Measurements from ENCODE around the gene LRP11.
"Not testable (repeated sequence)": the region's sequence is repeated elsewhere in the genome, so short reads cannot be mapped to it uniquely, and the experiment has no call there.

LRP11 gene

GRCh38 chr6:149846321-149846720 lies 17.8 kb downstream of the LRP11 start:
- no peak for DNase-seq

- no peak for DNase-seq
Measured at GRCh38 chr6:149845549-149845948, 18.6 kb downstream of the LRP11 start.

DNA sequence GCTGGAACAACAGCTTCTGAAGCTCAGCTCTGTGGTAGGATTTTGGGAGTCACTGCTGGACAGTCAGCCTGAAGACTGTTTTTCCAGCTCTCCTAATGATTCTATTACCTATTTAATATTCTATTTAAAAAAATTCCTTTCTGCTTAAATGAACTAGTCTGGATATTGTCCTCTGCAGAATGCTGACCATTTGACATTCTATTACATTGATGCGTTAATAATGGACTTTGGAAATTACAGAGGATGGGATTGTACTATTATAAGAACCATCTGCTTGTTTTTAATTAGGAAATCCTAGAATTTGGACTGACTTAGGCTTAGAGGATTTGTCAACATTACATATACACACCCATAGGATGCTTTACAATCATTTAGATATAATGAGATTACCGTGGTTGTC lies 19.7 kb downstream of the LRP11 start:
- no peak for DNase-seq

- DNase-seq, result not testable (repeated sequence)
Measured at GRCh38 chr6:149844036-149844435, 20.1 kb downstream of the LRP11 start.

DNA sequence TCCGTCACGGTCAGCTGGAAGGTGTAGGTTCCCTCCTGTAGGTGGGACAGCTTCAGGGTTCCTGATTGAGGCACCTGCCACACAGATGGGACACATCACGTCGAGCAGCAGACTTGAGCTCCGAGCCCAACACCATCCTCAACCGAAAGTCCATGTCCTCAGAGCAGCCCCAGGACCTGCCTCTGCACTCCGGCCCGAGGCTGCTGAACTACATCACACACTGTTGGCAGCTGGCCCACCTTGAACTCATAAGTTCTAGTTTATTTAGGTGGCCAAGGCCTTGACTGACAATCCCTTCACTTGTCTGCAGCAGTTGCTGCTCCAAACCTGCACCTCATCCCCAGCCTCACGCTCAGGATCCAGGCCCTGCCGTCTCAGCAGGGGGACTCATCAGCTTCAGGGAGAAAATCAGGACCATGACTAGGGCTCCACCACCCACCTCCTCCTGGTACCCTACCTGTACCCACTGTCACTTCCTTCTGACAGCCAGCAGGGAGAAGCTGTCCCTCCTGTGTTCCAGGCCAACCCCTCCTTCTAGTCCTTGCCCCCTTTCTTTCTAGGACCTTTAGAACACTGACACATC lies 21.0 kb downstream of the LRP11 start:
- no peak for DNase-seq

DNA sequence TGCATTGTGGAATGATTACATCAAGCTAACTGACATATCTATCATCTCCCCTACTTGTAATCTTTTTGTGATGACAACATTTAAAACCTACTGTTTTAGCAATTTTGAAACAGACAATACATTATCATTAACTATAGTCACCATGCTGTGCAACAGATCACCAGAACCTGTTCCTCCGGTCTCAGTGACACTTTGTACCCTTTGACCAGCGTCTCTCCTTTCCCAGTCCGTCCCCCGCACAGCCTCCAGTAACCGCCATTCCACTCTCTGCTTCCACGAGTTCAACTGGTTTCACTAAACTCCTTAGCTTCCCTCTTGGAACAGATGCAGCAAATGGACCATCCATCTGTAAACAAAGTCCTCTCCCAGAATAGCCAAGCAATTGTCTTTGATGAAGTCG lies 21.8 kb downstream of the LRP11 start:
- DNase-seq, result no peak

DNA sequence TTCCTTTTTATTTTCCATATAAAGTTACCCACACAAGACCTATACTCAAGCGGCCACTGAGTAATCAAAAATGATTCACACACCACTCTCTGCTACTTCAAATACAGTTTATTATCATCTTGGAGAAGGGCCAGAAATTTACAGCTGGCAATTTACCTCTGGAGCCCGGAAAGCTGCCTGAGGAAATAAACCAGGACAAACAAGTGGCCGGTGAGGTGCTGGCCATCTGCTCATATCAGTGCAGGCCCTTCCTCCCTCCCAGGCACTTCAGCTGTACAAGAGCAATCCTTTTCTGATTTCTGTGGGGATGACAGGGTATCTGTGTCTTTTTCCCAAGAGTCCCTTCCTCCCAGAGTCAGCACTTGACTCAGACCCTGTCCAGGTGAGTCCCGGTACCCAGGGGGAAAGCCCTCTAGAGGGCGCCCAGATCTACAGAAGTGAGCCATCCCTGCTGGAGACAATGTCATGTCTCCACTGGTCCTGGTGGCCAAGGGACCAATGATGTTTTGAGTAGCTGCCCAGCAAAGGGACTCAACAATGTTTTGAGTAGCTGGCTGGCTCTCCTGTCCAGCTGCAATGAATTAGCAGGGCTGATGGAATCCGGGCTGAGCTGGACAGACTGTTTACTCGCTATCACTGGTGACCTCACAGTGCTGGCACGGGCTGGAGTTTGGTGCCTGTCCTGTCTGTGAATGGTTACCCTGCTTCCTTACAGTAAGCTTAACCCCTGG lies 23.6 kb downstream of the LRP11 start:
- no peak for DNase-seq

DNA sequence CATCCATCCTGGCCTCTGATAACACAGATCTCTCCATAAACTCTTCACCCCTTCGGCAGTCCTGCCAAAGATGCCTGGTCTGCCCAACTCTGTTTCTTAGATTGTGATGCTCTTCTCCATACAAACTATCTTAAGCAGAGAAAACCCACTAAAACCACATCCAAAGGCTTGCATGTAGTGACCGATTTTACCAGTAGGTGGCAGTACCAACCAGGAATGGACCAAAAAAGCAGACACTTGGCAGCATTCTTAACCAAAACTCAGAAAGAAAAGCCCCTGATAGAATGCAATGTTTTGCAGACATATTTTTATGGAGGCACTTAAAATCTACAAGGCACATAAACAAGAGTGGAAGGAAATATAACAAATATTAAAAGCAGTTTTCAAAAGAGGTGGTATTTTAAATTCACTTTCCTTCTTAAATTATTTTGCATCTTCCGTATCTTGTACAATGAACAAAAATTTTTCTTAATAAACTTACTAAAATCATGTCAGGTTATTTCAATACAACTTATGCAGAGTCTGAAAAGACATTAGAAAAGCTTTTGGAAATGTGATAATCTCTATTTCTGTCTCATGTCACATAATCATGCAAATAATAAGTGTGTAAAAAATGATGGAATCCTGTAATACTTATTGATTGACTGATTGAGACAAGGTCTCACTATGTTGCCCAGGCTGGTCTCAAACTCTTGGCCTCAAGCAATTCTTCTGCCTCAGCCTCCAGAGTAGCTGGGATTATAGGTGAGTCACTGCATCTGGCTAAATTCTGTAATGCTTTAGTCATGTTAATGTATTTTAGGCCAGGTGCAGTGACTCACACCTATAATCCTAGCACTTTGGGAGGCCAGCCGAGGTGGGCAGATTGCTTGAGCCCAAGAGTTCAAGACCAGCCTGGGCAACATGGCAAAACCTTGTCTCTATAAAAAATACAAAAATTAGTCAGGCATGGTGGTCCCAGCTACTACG lies 29.4 kb downstream of the LRP11 start:
- no peak for DNase-seq

GRCh38 chr6:149833651-149834050 lies 30.5 kb downstream of the LRP11 start:
- no peak for DNase-seq

DNA sequence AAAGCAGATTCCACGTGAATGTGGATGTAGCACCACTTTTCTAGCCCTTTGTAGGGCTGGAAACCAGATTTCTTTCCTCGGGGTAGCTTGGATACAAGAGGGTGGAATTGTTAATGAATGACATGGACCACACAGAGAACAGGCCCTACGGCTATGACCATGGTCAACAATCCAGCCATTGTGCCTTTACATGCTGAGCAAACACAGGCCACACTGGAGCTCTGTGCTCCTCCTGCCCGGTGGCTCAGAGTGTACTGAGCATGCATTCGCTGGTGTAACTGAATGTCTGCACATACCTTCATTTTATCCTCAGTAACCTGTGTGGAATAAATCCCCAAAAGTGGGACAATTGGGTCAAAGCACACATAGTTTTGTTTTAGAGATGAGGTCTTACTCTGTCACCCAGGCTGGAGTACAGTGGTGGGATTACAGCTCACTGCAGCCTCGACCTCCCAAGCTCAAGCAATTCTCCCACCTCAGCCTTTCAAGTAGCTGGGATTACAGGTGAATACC lies 32.8 kb downstream of the LRP11 start:
- DNase-seq, result no peak

- DNase-seq, result no peak
Measured at GRCh38 chr6:149830731-149831307, 33.3 kb downstream of the LRP11 start.

GRCh38 chr6:149825292-149825691 lies 38.9 kb downstream of the LRP11 start:
- no peak for DNase-seq

- DNase-seq, result no peak
Measured at GRCh38 chr6:149823013-149823412, 41.1 kb downstream of the LRP11 start.

DNA sequence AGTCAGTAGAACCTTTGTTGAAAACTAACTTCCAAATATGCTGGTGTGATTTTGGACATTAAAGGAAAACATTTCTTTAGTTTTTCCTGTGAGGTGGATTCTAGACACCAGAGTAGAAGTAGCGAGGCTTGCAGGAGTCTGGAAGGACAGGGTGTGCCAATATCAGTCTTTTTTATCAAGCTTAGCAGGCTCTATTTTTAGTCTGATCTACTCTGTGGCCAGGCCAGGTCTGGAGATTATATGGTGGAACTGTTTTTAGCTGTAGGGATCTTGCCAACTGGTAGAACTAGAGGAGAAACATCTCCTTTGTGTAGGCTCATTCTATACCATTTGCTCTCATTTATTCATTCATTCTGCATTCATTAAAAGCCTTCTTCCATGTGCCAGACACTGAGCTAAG lies 42.7 kb downstream of the LRP11 start:
- no peak for DNase-seq

- no peak for DNase-seq
Measured at GRCh38 chr6:149820506-149820905, 43.7 kb downstream of the LRP11 start.

GRCh38 chr6:149815788-149816187 lies 48.4 kb downstream of the LRP11 start:
- no peak for DNase-seq

DNA sequence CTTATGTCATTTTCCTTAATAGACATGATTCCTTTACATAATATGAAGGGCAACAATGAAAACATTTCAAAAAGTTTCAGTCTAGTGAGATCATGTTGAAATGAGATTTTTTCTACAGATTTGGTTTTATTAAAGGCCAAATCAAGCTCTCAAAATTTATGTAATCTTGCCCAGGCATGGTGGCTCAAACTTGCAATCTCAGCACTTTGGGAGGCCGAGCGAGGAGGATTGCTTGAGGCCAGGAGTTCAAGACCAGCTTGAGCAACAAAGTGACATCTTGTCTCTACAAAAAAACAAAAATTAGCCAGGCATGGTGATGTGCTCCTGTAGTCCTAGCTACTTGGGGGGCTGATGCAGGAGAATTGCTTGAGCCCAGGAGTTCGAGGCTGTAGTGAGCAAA lies 50.8 kb downstream of the LRP11 start:
- DNase-seq, result no peak

DNA sequence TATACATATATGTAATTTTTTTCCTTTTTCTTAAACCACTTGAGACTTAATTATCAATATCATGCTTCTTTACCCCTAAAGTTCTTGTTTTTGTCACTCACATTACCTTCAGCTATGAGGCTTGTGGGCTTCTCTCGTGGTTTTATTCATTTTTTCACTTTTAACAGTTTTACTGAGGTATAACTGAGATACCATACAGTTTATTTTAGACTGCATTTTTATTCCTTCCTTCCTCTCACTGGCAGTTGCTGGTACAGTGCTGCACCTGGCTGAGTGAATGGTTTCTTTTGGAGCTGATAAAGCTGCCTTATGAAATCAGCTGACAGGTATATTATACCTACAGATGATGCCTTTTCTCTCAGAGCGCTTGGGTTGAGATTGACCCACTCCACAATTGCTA lies 54.4 kb downstream of the LRP11 start:
- no peak for DNase-seq

GRCh38 chr6:149806127-149806526 lies 58.0 kb downstream of the LRP11 start:
- DNase-seq, result no peak

DNA sequence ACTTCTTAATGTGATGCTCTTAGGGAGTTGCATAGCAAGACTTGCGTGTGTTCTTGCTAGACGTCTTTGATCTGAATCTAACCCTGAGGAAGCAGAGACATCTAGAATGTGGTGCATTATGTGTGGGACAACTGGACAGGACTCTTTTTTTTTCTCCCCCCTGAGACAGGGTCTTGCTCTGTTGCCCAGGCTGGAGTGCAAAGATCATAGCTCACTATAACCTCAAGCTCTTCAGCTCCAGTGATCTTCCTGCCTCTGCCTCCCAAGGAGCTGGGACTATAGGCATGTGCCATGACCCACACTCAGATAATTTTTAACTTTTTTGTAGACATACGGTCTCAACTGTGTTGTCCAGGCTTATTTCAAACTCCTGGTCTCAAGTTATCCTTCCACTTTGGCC lies 80.6 kb downstream of the LRP11 start:
- DNase-seq, result no peak

DNA sequence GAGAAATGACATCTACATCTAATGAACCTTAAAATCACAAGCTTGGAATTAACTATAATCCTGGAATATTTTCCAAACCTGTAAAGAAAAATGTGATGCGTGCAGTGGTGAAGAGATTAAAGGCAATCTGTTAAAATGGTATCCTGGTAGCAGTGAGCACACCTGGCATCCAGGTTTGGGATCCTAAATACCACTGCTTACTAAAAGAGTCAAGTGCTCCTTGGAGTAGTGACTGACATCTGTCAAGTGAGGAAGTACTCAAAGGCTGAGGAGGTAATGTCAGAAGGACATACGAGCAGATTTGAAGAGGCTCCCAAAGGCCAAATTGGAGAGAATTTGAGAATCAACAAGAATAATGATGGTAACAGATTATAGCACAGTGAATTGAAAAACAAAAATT lies 81.8 kb downstream of the LRP11 start:
- no peak for DNase-seq

GRCh38 chr6:149781715-149782114 lies 82.4 kb downstream of the LRP11 start:
- DNase-seq, result no peak

GRCh38 chr6:149779644-149779963 lies 84.6 kb downstream of the LRP11 start:
- no peak for DNase-seq
